ENCODE results near the gene RFNG.

Gene RFNG

DNA sequence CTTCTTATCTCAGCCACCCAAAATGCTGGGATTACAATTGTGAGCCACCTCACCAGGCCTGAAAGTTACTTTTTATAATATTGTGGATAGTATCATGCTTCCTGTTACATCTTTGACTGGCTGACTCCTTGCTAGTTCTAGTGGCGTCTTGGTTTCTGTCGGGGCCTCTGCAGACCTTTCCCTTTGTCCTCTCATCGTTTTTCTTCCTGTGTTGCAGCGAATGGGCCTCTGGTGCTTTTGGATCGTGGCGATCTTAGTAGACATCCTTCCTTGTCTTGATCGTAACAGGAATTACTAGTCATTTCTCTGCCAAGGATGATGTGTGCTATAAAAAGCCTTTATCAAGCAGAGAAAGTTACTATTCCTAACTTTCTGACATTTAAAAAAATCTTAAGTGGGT lies 53.4 kb downstream of the RFNG start:
- TF ChIP-seq, protein P1, sequence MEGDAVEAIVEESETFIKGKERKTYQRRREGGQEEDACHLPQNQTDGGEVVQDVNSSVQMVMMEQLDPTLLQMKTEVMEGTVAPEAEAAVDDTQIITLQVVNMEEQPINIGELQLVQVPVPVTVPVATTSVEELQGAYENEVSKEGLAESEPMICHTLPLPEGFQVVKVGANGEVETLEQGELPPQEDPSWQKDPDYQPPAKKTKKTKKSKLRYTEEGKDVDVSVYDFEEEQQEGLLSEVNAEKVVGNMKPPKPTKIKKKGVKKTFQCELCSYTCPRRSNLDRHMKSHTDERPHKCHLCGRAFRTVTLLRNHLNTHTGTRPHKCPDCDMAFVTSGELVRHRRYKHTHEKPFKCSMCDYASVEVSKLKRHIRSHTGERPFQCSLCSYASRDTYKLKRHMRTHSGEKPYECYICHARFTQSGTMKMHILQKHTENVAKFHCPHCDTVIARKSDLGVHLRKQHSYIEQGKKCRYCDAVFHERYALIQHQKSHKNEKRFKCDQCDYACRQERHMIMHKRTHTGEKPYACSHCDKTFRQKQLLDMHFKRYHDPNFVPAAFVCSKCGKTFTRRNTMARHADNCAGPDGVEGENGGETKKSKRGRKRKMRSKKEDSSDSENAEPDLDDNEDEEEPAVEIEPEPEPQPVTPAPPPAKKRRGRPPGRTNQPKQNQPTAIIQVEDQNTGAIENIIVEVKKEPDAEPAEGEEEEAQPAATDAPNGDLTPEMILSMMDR (IDR thresholded peaks at IDR 0.05) = no peak
- no peak for TF ChIP-seq ZFX (IDR thresholded peaks at IDR 0.05; ENCODE audit: borderline replicate concordance)
- no peak overlapping the region for H3K27ac ChIP-seq
